Left lung (tissue), 10 donors: ENCODE results near the gene MGAT4B. TPM values are rescaled to one million over a fixed set of nuclear protein-coding genes. Genes with fewer than 3 reads are reported as not detected.

Source experiments
- ATAC-seq: fragments of 200-7000 bp; cut with Tn5 transposase; one replicate; pipeline ENCODE4 v1.9.1; 2020; ENCODE audit warnings: moderate library complexity
- DNase-seq, 4 donors: peaks; one replicate each; pipeline ENCODE4 v3.0.0-alpha.2; 2013 to 2020
- H3K27ac ChIP-seq, 2 donors: fragments of 200-600 bp; sonication (generic) in 1 of 2; one replicate each; pipeline versions ENCODE4 v1.5.0 to v1.8.0; 2020 to 2021
- H3K27me3 ChIP-seq, 2 donors: fragments of 200-600 bp; sonication (generic) in 1 of 2; one replicate each; pipeline versions ENCODE4 v1.5.0 to v1.8.0; 2020 to 2021
- H3K36me3 ChIP-seq, 2 donors: fragments of 200-600 bp; sonication (generic) in 1 of 2; one replicate each; pipeline versions ENCODE4 v1.5.0 to v1.8.0; 2020 to 2021
- H3K4me1 ChIP-seq, 2 donors: fragments of 200-600 bp; one replicate each; pipeline ENCODE4 v1.8.0; 2021
- H3K4me3 ChIP-seq, 2 donors: fragments of 200-600 bp; sonication (generic) in 1 of 2; one replicate each; pipeline versions ENCODE4 v1.5.0 to v1.8.0; 2020 to 2021; ENCODE audit warnings: mild to moderate bottlenecking in 1 of 2
- H3K9me3 ChIP-seq, 2 donors: fragments of 200-600 bp; sonication (generic) in 1 of 2; one replicate each; pipeline versions ENCODE4 v1.5.0 to v1.8.0; 2020 to 2021
- CTCF ChIP-seq, 2 donors: fragments of 200-600 bp; sonication (generic) in 1 of 2; IDR thresholded peaks; one replicate each; pipeline versions ENCODE4 v1.5.0 to v1.8.0; 2021; ENCODE audit warnings: antibody characterized with exemption in 2 of 2
- intact Hi-C, 2 donors: fragments of 100-400 bp; cut with DNase I; formaldehyde crosslinking; loops; one replicate each; pipeline versions ENCODE4 v1.11.2 to v1.14.2; 2022
- polyA plus RNA-seq, 6 donors: library from polyadenylated mRNA; unstranded; fragments of 120-200 nt; gene quantifications; one replicate each; pipeline ENCODE4 v1.2.1, GENCODE V29; 2013; ENCODE audit not compliant: insufficient read length in 6 of 6
- total RNA-seq, 2 donors: library from RNA; stranded (reverse); fragmentation: NEBNext Ultra II Directional; extraction: Animal tissue kit (Norgen Biotek cat#: 25700); gene quantifications; one replicate each; pipeline ENCODE4 v1.2.1, GENCODE V29; 2021
- donor health status: DM: no; HTN: yes; CAD: no.
- donor health status: DM: no; HTN: no; CAD: no.

MGAT4B gene
- total and polyA plus RNA-seq, 8 donors: 90.5 to 191 (median 108) TPM

GRCh38 chr5:179772351-179772750, 34.3 kb downstream of the MGAT4B start:
- no peaks in the 10 kb centered on the region for H3K9me3 ChIP-seq
- intact Hi-C loops: no loop called here
- DNase-seq (no peak), ATAC-seq (no peak)
- H3K27ac ChIP-seq: peak overlapping the region in 1 of 2 donors; percentile 15
- H3K27me3 ChIP-seq: no peaks in the 10 kb centered on the region
- peaks cover 0 to 75% of the 10 kb centered on the region in 2 donors for H3K4me1 ChIP-seq
- no peak for TF ChIP-seq CTCF (IDR thresholded peaks at IDR 0.05)
- H3K36me3 ChIP-seq: peaks cover 0 to 99% of the 10 kb centered on the region in 2 donors
- H3K4me3 ChIP-seq: no peak overlapping the region

GRCh38 chr5:179771311-179771895, 35.3 kb downstream of the MGAT4B start:
- DNase-seq (no peak), ATAC-seq (no peak)
- H3K4me1 ChIP-seq: peaks cover 0 to 76% of the 10 kb centered on the region in 2 donors
- H3K27me3 ChIP-seq: no peaks in the 10 kb centered on the region
- intact Hi-C loops: no loop called here
- no peak overlapping the region for H3K4me3 ChIP-seq
- H3K9me3 ChIP-seq: no peaks in the 10 kb centered on the region
- peaks cover 0 to 100% of the 10 kb centered on the region in 2 donors for H3K36me3 ChIP-seq
- no peak for TF ChIP-seq CTCF (IDR thresholded peaks at IDR 0.05)
- H3K27ac ChIP-seq: no peak overlapping the region

- intact Hi-C loops: loop anchor here in 1 of 2 donors (10.0 kb wide), 1 partner anchor 135 kb away; the partner anchor contains the start of gene TBC1D9B
- ATAC-seq: no peak
- Histone ChIP-seq H3K4me1 (peaks cover 0 to 76% of the 10 kb centered on the region in 2 donors), H3K27ac (no peak overlapping the region), H3K4me3 (no peak overlapping the region), H3K27me3 (no peaks in the 10 kb centered on the region), H3K9me3 (no peaks in the 10 kb centered on the region), H3K36me3 (peaks cover 0 to 98% of the 10 kb centered on the region in 2 donors)
- TF ChIP-seq CTCF (IDR thresholded peaks at IDR 0.05): no peak
- no peak for DNase-seq
Measured at GRCh38 chr5:179769796-179770195, 36.9 kb downstream of the MGAT4B start.

- no peak overlapping the region for H3K4me3 ChIP-seq
- no peak overlapping the region for H3K27ac ChIP-seq
- intact Hi-C loops: loop anchor here in 1 of 2 donors (10.0 kb wide), 1 partner anchor 136 kb away; the partner anchor contains the start of gene TBC1D9B
- H3K36me3 ChIP-seq: peaks cover 0 to 93% of the 10 kb centered on the region in 2 donors
- no peak for ATAC-seq
- no peak for DNase-seq
- TF ChIP-seq CTCF (IDR thresholded peaks at IDR 0.05): no peak
- H3K9me3 ChIP-seq: no peaks in the 10 kb centered on the region
- peaks cover 0 to 81% of the 10 kb centered on the region in 2 donors for H3K4me1 ChIP-seq
- H3K27me3 ChIP-seq: no peaks in the 10 kb centered on the region
Measured at GRCh38 chr5:179769271-179769670, 37.4 kb downstream of the MGAT4B start.

- no peak overlapping the region for H3K27ac ChIP-seq
- DNase-seq: peak in 1 of 4 donors; percentile 26
- intact Hi-C loops: loop anchor here in 1 of 2 donors (10.0 kb wide), 1 partner anchor 136 kb away; the partner anchor contains the start of gene TBC1D9B
- no peaks in the 10 kb centered on the region for H3K27me3 ChIP-seq
- ATAC-seq: no peak
- peaks cover 1 to 89% of the 10 kb centered on the region in 2 donors for H3K4me1 ChIP-seq
- peaks cover 0 to 85% of the 10 kb centered on the region in 2 donors for H3K36me3 ChIP-seq
- H3K4me3 ChIP-seq: no peak overlapping the region
- H3K9me3 ChIP-seq: no peaks in the 10 kb centered on the region
- no peak for TF ChIP-seq CTCF (IDR thresholded peaks at IDR 0.05)
Measured at GRCh38 chr5:179768326-179769085, 38.2 kb downstream of the MGAT4B start.
